K562 (cell line): ENCODE results near the gene KMT2A. TPM values are rescaled to one million over a fixed set of nuclear protein-coding genes. Genes with fewer than 3 reads are reported as not detected.

Experiments used
- ATAC-seq: fragments of 200-7000 bp; cut with Tn5 transposase; 3 replicates; pipeline ENCODE4 v1.9.1; 2020; ENCODE audit warnings: moderate library complexity
- BruUV-seq: library from RNA; stranded (reverse); fragments of 400-500 nt; replicated peaks from 2 replicates; lab custom pipeline; 2021; lab: Mats Ljungman, UMichigan
- CTCF ChIA-PET: fragments of 300-600 bp; formaldehyde crosslinking; extraction: SDS; loops from one replicate; lab custom pipeline; 2021; ENCODE audit warnings: low intra/inter-chr PET ratio; lab: Yijun Ruan, JAX
- POLR2A ChIA-PET: fragments of 300-600, 350-650 bp; sonication (Branson Sonifier 250); formaldehyde crosslinking; extraction: SDS; loops from one replicate; lab custom pipeline; 2021; ENCODE audit warnings: antibody characterized with exemption, inconsistent platforms; lab: Yijun Ruan, JAX
- DNase-seq, 4 experiments: peaks; one replicate each; pipeline versions ENCODE4 v3.0.0 to v3.0.0-alpha.2; 2011 to 2018; ENCODE audit warnings: low spot score in 3 of 4, mixed read lengths in 3 of 4; ENCODE audit errors: extremely low read depth in 1 of 4
- FAIRE-seq: peaks from 2 replicates; lab custom pipeline; 2011; peaks lifted over from hg19 to GRCh38; lab: Jason Lieb, UNC
- H2AFZ ChIP-seq: 2 replicates; pipeline ENCODE4 v1.6.0; 2011; ENCODE audit warnings: low read depth, low read length, control low read depth, inconsistent platforms
- H3K27ac ChIP-seq: fragments of 200-600 bp; 3 replicates; pipeline ENCODE4 v1.8.0; 2011; ENCODE audit warnings: low read depth, mild to moderate bottlenecking, control low read depth, inconsistent platforms, low read length, moderate library complexity, mixed read lengths; ENCODE audit errors: extremely low read depth
- H3K27me3 ChIP-seq, 2 experiments: fragments of 300-600 bp in 1 of 2; 2 replicates in 1 of 2; 3 replicates in 1 of 2; pipeline versions ENCODE4 v1.6.0 to v1.8.0; 2011; ENCODE audit warnings: inconsistent platforms in 2 of 2, low read length in 2 of 2, mild to moderate bottlenecking in 1 of 2, mixed read lengths in 1 of 2, moderate library complexity in 1 of 2; ENCODE audit not compliant: control insufficient read depth in 2 of 2, insufficient read depth in 2 of 2
- H3K36me3 ChIP-seq: fragments of 300-600 bp; 3 replicates; pipeline ENCODE4 v1.8.0; 2011; ENCODE audit warnings: mild to moderate bottlenecking, low read length, inconsistent platforms; ENCODE audit not compliant: control insufficient read depth, insufficient read depth
- H3K4me1 ChIP-seq, 2 experiments: fragments of 200-600 bp in 1 of 2; replicated peaks in 1 of 2; 2 replicates in 1 of 2; 3 replicates in 1 of 2; pipeline versions ENCODE4 v1.5.1 to v1.8.0; 2011; ENCODE audit warnings: inconsistent platforms in 2 of 2, low read length in 2 of 2, mild to moderate bottlenecking in 1 of 2, mixed read lengths in 1 of 2, moderate library complexity in 1 of 2; ENCODE audit not compliant: control insufficient read depth in 2 of 2, insufficient read depth in 2 of 2
- H3K4me2 ChIP-seq: 2 replicates; pipeline ENCODE4 v1.6.1; 2011; ENCODE audit warnings: low read length, control low read depth, inconsistent platforms, mixed read lengths; ENCODE audit not compliant: insufficient read depth
- H3K4me3 ChIP-seq: fragments of 200-600 bp; sonication (generic), shearing (Covaris generic); 2 replicates; pipeline ENCODE4 v1.5.1; 2016; ENCODE audit warnings: control low read depth, inconsistent platforms
- H3K79me2 ChIP-seq: fragments of 200-600 bp; 3 replicates; pipeline ENCODE4 v1.8.0; 2011; ENCODE audit warnings: low read length, inconsistent platforms; ENCODE audit not compliant: control insufficient read depth, insufficient read depth
- H3K9ac ChIP-seq, 2 experiments: 2 replicates each; pipeline versions ENCODE4 v1.6.0 to v1.6.1; 2011; ENCODE audit warnings: low read depth in 2 of 2, low read length in 2 of 2, control low read depth in 1 of 2, inconsistent platforms in 1 of 2, mild to moderate bottlenecking in 1 of 2, mixed read lengths in 1 of 2; ENCODE audit not compliant: insufficient read depth in 1 of 2
- H3K9me1 ChIP-seq: one replicate; pipeline ENCODE4 v1.6.0; 2011; ENCODE audit warnings: inconsistent platforms, mild to moderate bottlenecking, low read length, moderate library complexity; ENCODE audit not compliant: control insufficient read depth, insufficient read depth
- H3K9me3 ChIP-seq: replicated peaks from 2 replicates; pipeline ENCODE4 v1.5.1; 2011; ENCODE audit warnings: low read depth, low read length, inconsistent platforms; ENCODE audit not compliant: control insufficient read depth, insufficient read depth
- H4K20me1 ChIP-seq: replicated peaks from 2 replicates; pipeline ENCODE4 v1.6.1; 2011; ENCODE audit warnings: low read length, inconsistent platforms, mixed read lengths; ENCODE audit not compliant: control insufficient read depth, insufficient read depth
- AFF4 ChIP-seq: sonication (generic); formaldehyde crosslinking; IDR thresholded peaks from 2 replicates; pipeline ENCODE4 v1.8.0; 2023; ENCODE audit warnings: mild to moderate bottlenecking, missing genetic modification reagents
- FIP1L1 ChIP-seq: fragments of 200-400 bp; formaldehyde crosslinking; IDR thresholded peaks from 2 replicates; pipeline ENCODE4 v1.6.1; 2018; ENCODE audit warnings: mild to moderate bottlenecking, low read depth, low read length; ENCODE audit not compliant: poor library complexity, severe bottlenecking
- MBD1 ChIP-seq: fragments of 250-450 bp; sonication (Bioruptor Pico); IDR thresholded peaks from 2 replicates; pipeline ENCODE4 v1.8.0; 2022; ENCODE audit warnings: inconsistent platforms
- MEF2A ChIP-seq: IDR thresholded peaks from 2 replicates; pipeline ENCODE4 v1.6.1; 2011; ENCODE audit warnings: low read depth, mild to moderate bottlenecking, low read length, moderate library complexity; ENCODE audit not compliant: control insufficient read depth
- NR3C1 ChIP-seq: sonication (generic); formaldehyde crosslinking; IDR thresholded peaks from 2 replicates; pipeline ENCODE4 v1.8.1; 2022; ENCODE audit warnings: missing genetic modification reagents
- PPARD ChIP-seq: fragments of 250-450 bp; sonication (Bioruptor Pico); IDR thresholded peaks from 2 replicates; pipeline ENCODE4 v1.8.0; 2022; ENCODE audit warnings: inconsistent platforms, mild to moderate bottlenecking, moderate library complexity
- SREBF1 ChIP-seq: fragments of 150-350 bp; IDR thresholded peaks from 2 replicates; pipeline ENCODE4 v1.6.1; 2014; ENCODE audit warnings: antibody characterized with exemption, low read depth, low read length, borderline replicate concordance
- ZFP30 ChIP-seq: fragments of 250-450 bp; sonication (Bioruptor Pico); IDR thresholded peaks from 2 replicates; pipeline ENCODE4 v1.8.0; 2022; ENCODE audit warnings: moderate library complexity, mild to moderate bottlenecking, inconsistent platforms, borderline replicate concordance
- ZNF707 ChIP-seq: fragments of 250-450 bp; sonication (Bioruptor Pico); conservative IDR thresholded peaks from 2 replicates; pipeline ENCODE4 v1.8.0; 2022; ENCODE audit warnings: inconsistent platforms, mild to moderate bottlenecking, moderate library complexity
- WGBS: fragments of 100-300 bp; shearing (Covaris generic); methylation state at CpG from one replicate; pipeline ENCODE4 v1.1.6; 2016; ENCODE audit warnings: low coverage, mixed read lengths; ENCODE audit not compliant: insufficient coverage; ENCODE audit errors: missing lambda C conversion rate; 5-methylcytosine and 5-hydroxymethylcytosine counted together
- in situ Hi-C: fragments of 300-500 bp; cut with MboI; formaldehyde crosslinking; loops from 4 replicates; pipeline ENCODE4 v1.15.0; 2018; ENCODE audit warnings: inconsistent platforms, mixed read lengths
- intact Hi-C: fragments of 100-400 bp; cut with micrococcal nuclease; formaldehyde crosslinking; loops from 2 replicates; pipeline ENCODE4 v1.14.2; 2022
- polyA plus RNA-seq, 8 experiments: library from polyadenylated mRNA; depleted of rRNA in 4 of 8; stranded (reverse) in 5 of 8; unstranded in 3 of 8; fragments of >200 nt; fragmentation: Nextera tagmentation in 2 of 8; fragmentation: Illumina TruSeq in 1 of 8; extraction: Ambion mirVana in 2 of 8; extraction: Trizol in 1 of 8; gene quantifications; 2 replicates each; pipeline versions ENCODE4 v1.2.1 to v1.2.3, GENCODE V29; 2011 to 2014; ENCODE audit warnings: inconsistent platforms in 1 of 8, missing spikeins in 1 of 8
- total RNA-seq, 7 experiments: library from RNA; depleted of rRNA in 6 of 7; stranded (reverse); fragments of >200 nt in 6 of 7; fragmentation: Illumina TruSeq in 2 of 7; extraction: Trizol in 2 of 7; gene quantifications; 2 replicates each; pipeline versions ENCODE4 v1.2.1 to v1.2.3, GENCODE V29; 2011 to 2021; ENCODE audit warnings: low replicate concordance in 1 of 7
- TF ChIP-seq, protein P1 (sequence below), 2 experiments: fragments of 200-800 bp in 1 of 2; sonication (Bioruptor generic) in 1 of 2; sonication (generic) in 1 of 2; formaldehyde crosslinking in 1 of 2; IDR thresholded peaks in 1 of 2; conservative IDR thresholded peaks in 1 of 2; 2 replicates each; pipeline versions ENCODE4 v1.5.0 to v1.6.1; 2016 to 2020; ENCODE audit warnings: missing compliant biosample characterization in 1 of 2, missing genetic modification characterization in 1 of 2, missing genetic modification reagents in 1 of 2
- TF ChIP-seq, protein P2 (sequence below): IDR thresholded peaks from 3 replicates; pipeline ENCODE4 v1.6.1; 2011; ENCODE audit warnings: borderline replicate concordance, mild to moderate bottlenecking; ENCODE audit not compliant: insufficient read length, insufficient read depth

KMT2A gene
- total and polyA plus RNA-seq, 9 of the 15 experiments (the other 6 are each of a cell fraction or from before 2014, with no cell fraction given): 9.6 to 59.9 (median 32.6) TPM

GRCh38 chr11:118412921-118413320, 23.4 kb upstream of the KMT2A start:
- Histone ChIP-seq H3K9me1 (no peaks in the 10 kb centered on the region), H3K9me3 (no peaks in the 10 kb centered on the region), H3K9ac (no peak overlapping the region), H3K27me3 (no peaks in the 10 kb centered on the region), H3K27ac (no peak overlapping the region), H3K4me2 (no peak overlapping the region), H3K4me3 (no peak overlapping the region), H3K4me1 (peaks cover 4 to 20% of the 10 kb centered on the region in 2 experiments; a peak in 3 of 5 replicates), H2AFZ (no peak overlapping the region), H3K36me3 (peaks cover 25% of the 10 kb centered on the region; the same call in 2 of the 3 replicates), H3K79me2 (peaks cover 7% of the 10 kb centered on the region; the same call in 2 of the 3 replicates), H4K20me1 (no peaks in the 10 kb centered on the region)
- WGBS: 56% methylated on average over 1 of the region's 1 CpG
- ATAC-seq: no peak
- POLR2A ChIA-PET: interaction anchor here (0.7 to 1.7 kb wide), 3 partner anchors 8 to 33 kb away, joined by 3 to 5 read pairs (median 3); no protein-coding TSS in a partner anchor
- no peak for DNase-seq
- intact Hi-C loops (no loop called here), in situ Hi-C loops (no loop called here)
- FAIRE-seq: no peak
- CTCF ChIA-PET: no interaction called here
- BruUV-seq: no TSS peak
- TF ChIP-seq, protein P1, sequence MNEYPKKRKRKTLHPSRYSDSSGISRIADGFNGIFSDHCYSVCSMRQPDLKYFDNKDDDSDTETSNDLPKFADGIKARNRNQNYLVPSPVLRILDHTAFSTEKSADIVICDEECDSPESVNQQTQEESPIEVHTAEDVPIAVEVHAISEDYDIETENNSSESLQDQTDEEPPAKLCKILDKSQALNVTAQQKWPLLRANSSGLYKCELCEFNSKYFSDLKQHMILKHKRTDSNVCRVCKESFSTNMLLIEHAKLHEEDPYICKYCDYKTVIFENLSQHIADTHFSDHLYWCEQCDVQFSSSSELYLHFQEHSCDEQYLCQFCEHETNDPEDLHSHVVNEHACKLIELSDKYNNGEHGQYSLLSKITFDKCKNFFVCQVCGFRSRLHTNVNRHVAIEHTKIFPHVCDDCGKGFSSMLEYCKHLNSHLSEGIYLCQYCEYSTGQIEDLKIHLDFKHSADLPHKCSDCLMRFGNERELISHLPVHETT (CRISPR knock-in tag; conservative IDR thresholded peaks at IDR 0.05 in 1 of 2, IDR thresholded peaks at IDR 0.05 in 1 of 2): no peak
- TF ChIP-seq AFF4: no peak
- TF ChIP-seq FIP1L1: no peak
- TF ChIP-seq SREBF1: no peak
- TF ChIP-seq MBD1 (CRISPR knock-in tag): no peak
- TF ChIP-seq NR3C1 (CRISPR knock-in tag): no peak
- no peak for TF ChIP-seq MEF2A
- TF ChIP-seq ZFP30 (CRISPR knock-in tag): no peak
- TF ChIP-seq, protein P2, sequence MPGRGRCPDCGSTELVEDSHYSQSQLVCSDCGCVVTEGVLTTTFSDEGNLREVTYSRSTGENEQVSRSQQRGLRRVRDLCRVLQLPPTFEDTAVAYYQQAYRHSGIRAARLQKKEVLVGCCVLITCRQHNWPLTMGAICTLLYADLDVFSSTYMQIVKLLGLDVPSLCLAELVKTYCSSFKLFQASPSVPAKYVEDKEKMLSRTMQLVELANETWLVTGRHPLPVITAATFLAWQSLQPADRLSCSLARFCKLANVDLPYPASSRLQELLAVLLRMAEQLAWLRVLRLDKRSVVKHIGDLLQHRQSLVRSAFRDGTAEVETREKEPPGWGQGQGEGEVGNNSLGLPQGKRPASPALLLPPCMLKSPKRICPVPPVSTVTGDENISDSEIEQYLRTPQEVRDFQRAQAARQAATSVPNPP: no peak
- no peak for TF ChIP-seq ZNF707
- no peak for TF ChIP-seq PPARD (CRISPR knock-in tag)
